HEK293 (cell line): ENCODE measurements around the gene MKNK2.

Source experiments
- ATF2 ChIP-seq: fragments of 450-650 bp; formaldehyde crosslinking; IDR thresholded peaks from 2 replicates; pipeline ENCODE4 v1.5.1; 2016; ENCODE audit warnings: missing biosample characterization, missing genetic modification characterization, low read depth
- CTCF ChIP-seq: fragments of 450-650 bp; formaldehyde crosslinking; IDR thresholded peaks from 2 replicates; pipeline ENCODE4 v1.5.1; 2016; ENCODE audit warnings: missing biosample characterization, missing genetic modification characterization
- KLF1 ChIP-seq: fragments of 450-650 bp; formaldehyde crosslinking; IDR thresholded peaks from 2 replicates; pipeline ENCODE4 v1.5.1; 2016; ENCODE audit warnings: missing biosample characterization, missing genetic modification characterization
- MZF1 ChIP-seq: fragments of 450-650 bp; formaldehyde crosslinking; IDR thresholded peaks from 2 replicates; pipeline ENCODE4 v1.5.1; 2017; ENCODE audit warnings: missing biosample characterization, missing genetic modification characterization, borderline replicate concordance
- SETDB1 ChIP-seq: IDR thresholded peaks from one replicate; pipeline ENCODE4 v1.6.1; 2017; ENCODE audit warnings: mild to moderate bottlenecking, low read length, moderate library complexity, mixed read lengths; ENCODE audit not compliant: insufficient read length
- ZNF239 ChIP-seq: fragments of 450-650 bp; formaldehyde crosslinking; IDR thresholded peaks from 2 replicates; pipeline ENCODE4 v1.5.1; 2016; ENCODE audit warnings: missing biosample characterization, missing genetic modification characterization
- ZNF26 ChIP-seq: fragments of 450-650 bp; formaldehyde crosslinking; IDR thresholded peaks from 2 replicates; pipeline ENCODE4 v1.5.1; 2016; ENCODE audit warnings: missing biosample characterization, missing genetic modification characterization
- ZNF350 ChIP-seq: fragments of 450-650 bp; formaldehyde crosslinking; IDR thresholded peaks from 2 replicates; pipeline ENCODE4 v1.5.0; 2017; ENCODE audit warnings: missing biosample characterization, mild to moderate bottlenecking, missing genetic modification characterization
- ZNF354C ChIP-seq: fragments of 450-650 bp; formaldehyde crosslinking; IDR thresholded peaks from 2 replicates; pipeline ENCODE4 v1.5.1; 2016; ENCODE audit warnings: missing biosample characterization, missing genetic modification characterization, low read depth, borderline replicate concordance
- ZNF391 ChIP-seq: fragments of 450-650 bp; formaldehyde crosslinking; IDR thresholded peaks from 2 replicates; pipeline ENCODE4 v1.5.1; 2016; ENCODE audit warnings: low read depth, missing biosample characterization, missing genetic modification characterization, borderline replicate concordance
- ZNF398 ChIP-seq: fragments of 450-650 bp; formaldehyde crosslinking; IDR thresholded peaks from 2 replicates; pipeline ENCODE4 v1.5.1; 2017; ENCODE audit warnings: missing biosample characterization, missing genetic modification characterization

GRCh38 chr19:2063824-2064223 is 12.8 kb upstream of the MKNK2 start:
- TF ChIP-seq KLF1 (tag by site-specific recombination) (no peak), CTCF (tag by site-specific recombination) (no peak), ZNF398 (tag by site-specific recombination) (no peak), ZNF391 (tag by site-specific recombination) (no peak), ZNF26 (tag by site-specific recombination) (no peak), MZF1 (tag by site-specific recombination) (no peak), ZNF350 (tag by site-specific recombination) (no peak), SETDB1 (no peak), ZNF239 (tag by site-specific recombination) (no peak), ATF2 (tag by site-specific recombination) (no peak), ZNF354C (no peak)
